Measurements from ENCODE around the gene KRTAP21-2.
"Not testable (repeated sequence)": the region's sequence is repeated elsewhere in the genome, so short reads cannot be mapped to it uniquely, and the experiment has no call there.

Gene KRTAP21-2

GRCh38 chr21:30747159-30747558, at the start of gene KRTAP21-2:
TSS of gene KRTAP21-2 (minus strand) at chr21:30747259. CDS start at chr21:30747202, 57 bp downstream.
- no peak for DNase-seq

- no peak for DNase-seq
Measured at GRCh38 chr21:30793581-30794314, 46.7 kb upstream of the KRTAP21-2 start.

GRCh38 chr21:30779249-30779648, 32.2 kb upstream of the KRTAP21-2 start:
- DNase-seq, result no peak

GRCh38 chr21:30769724-30770431, 22.8 kb upstream of the KRTAP21-2 start:
- no peak for DNase-seq

- no peak for DNase-seq
Measured at GRCh38 chr21:30760776-30761175, 13.7 kb upstream of the KRTAP21-2 start.

GRCh38 chr21:30758306-30758705, 11.2 kb upstream of the KRTAP21-2 start:
- DNase-seq, result no peak

- not testable (repeated sequence) for DNase-seq
Measured at GRCh38 chr21:30755328-30755727, 8.3 kb upstream of the KRTAP21-2 start, which contains the start of gene KRTAP21-1. TSS of gene KRTAP21-1 (minus strand) at chr21:30755428. CDS start at chr21:30755378, 50 bp downstream.

GRCh38 chr21:30740462-30740861, 6.6 kb downstream of the KRTAP21-2 start:
- no peak for DNase-seq

GRCh38 chr21:30733026-30733425, 14.0 kb downstream of the KRTAP21-2 start:
- no peak for DNase-seq

GRCh38 chr21:30726726-30727125, 20.3 kb downstream of the KRTAP21-2 start:
- no peak for DNase-seq

- no peak for DNase-seq
Measured at GRCh38 chr21:30719401-30719800, 27.7 kb downstream of the KRTAP21-2 start.

GRCh38 chr21:30718239-30718909, 28.7 kb downstream of the KRTAP21-2 start, which contains the start of gene KRTAP21-3:
TSS of gene KRTAP21-3 (minus strand) at chr21:30718777. CDS start at chr21:30718759, 18 bp downstream.
- DNase-seq, result no peak

GRCh38 chr21:30717105-30717504, 30.0 kb downstream of the KRTAP21-2 start:
- DNase-seq, result no peak

GRCh38 chr21:30714946-30715345, 32.1 kb downstream of the KRTAP21-2 start:
- DNase-seq, result no peak

- no peak for DNase-seq
Measured at GRCh38 chr21:30714456-30714855, 32.6 kb downstream of the KRTAP21-2 start.

- no peak for DNase-seq
Measured at GRCh38 chr21:30713766-30714165, 33.3 kb downstream of the KRTAP21-2 start.

- DNase-seq, result no peak
Measured at GRCh38 chr21:30710499-30710898, 36.6 kb downstream of the KRTAP21-2 start.

- DNase-seq, result no peak
Measured at GRCh38 chr21:30707409-30707808, 39.6 kb downstream of the KRTAP21-2 start.

Measured in Kasumi-1 (cell line).